ENCODE results near the gene NAT9. TPM values are rescaled to one million over a fixed set of nuclear protein-coding genes. Genes with fewer than 3 reads are reported as not detected.

The NAT9 gene
- total RNA-seq, 1 experiment from 2014 or later, result 35.5 TPM

- no peak for DNase-seq (ENCODE audit: low read depth)
These were observed 29.8 kb downstream of the NAT9 start for GRCh38 chr17:74746376-74746775.

- DNase-seq (ENCODE audit: low read depth), result no peak
These were observed 30.5 kb downstream of the NAT9 start for GRCh38 chr17:74745548-74746177.

- peak; percentile 56 for DNase-seq (ENCODE audit: low read depth)
These were observed 31.2 kb downstream of the NAT9 start for GRCh38 chr17:74744714-74745547.

GRCh38 chr17:74744349-74744713 lies 31.8 kb downstream of the NAT9 start:
- no peak for DNase-seq (ENCODE audit: low read depth)

- no peak for DNase-seq (ENCODE audit: low read depth)
These were observed 32.4 kb downstream of the NAT9 start for GRCh38 chr17:74743755-74744154.

GRCh38 chr17:74742978-74743545 lies 33.1 kb downstream of the NAT9 start:
- DNase-seq (ENCODE audit: low read depth), result no peak

GRCh38 chr17:74742153-74742515 lies 34.0 kb downstream of the NAT9 start:
- DNase-seq (ENCODE audit: low read depth), result no peak

- DNase-seq (ENCODE audit: low read depth), result no peak
These were observed 35.3 kb downstream of the NAT9 start for GRCh38 chr17:74740641-74741387.

GRCh38 chr17:74740173-74740572 lies 36.0 kb downstream of the NAT9 start:
- no peak for DNase-seq (ENCODE audit: low read depth)

- DNase-seq (ENCODE audit: low read depth), result no peak
These were observed 36.8 kb downstream of the NAT9 start for GRCh38 chr17:74739227-74739831.

GRCh38 chr17:74738051-74738996 lies 37.8 kb downstream of the NAT9 start:
- DNase-seq (ENCODE audit: low read depth), result peak; percentile 65

- no peak for DNase-seq (ENCODE audit: low read depth)
These were observed 38.7 kb downstream of the NAT9 start for GRCh38 chr17:74737299-74738050.

- DNase-seq (ENCODE audit: low read depth), result no peak
These were observed 39.4 kb downstream of the NAT9 start, which contains the start of gene RAB37 for GRCh38 chr17:74736513-74737298. Gene RAB37, plus strand, starts transcription at chr17:74737256. Its CDS starts 17 bp downstream, at chr17:74737273.

- DNase-seq (ENCODE audit: low read depth), result no peak
These were observed 41.9 kb downstream of the NAT9 start for GRCh38 chr17:74734256-74734655.

- DNase-seq (ENCODE audit: low read depth), result no peak
These were observed 42.6 kb downstream of the NAT9 start for GRCh38 chr17:74733365-74734122.

GRCh38 chr17:74732042-74732867 lies 43.9 kb downstream of the NAT9 start:
- no peak for DNase-seq (ENCODE audit: low read depth)

- DNase-seq (ENCODE audit: low read depth), result no peak
These were observed 44.9 kb downstream of the NAT9 start for GRCh38 chr17:74731347-74731605.
